Adrenal gland (tissue), 5 donors: ENCODE data around the gene UBN2.

Experiments used
- POLR2A ChIP-seq, 2 donors: fragments of 450-650 bp; IDR thresholded peaks; one replicate each; pipeline ENCODE4 v1.6.1; 2017; ENCODE audit warnings: antibody characterized with exemption in 2 of 2, mild to moderate bottlenecking in 2 of 2, moderate library complexity in 1 of 2
- TF ChIP-seq, protein P1 (sequence below), 6 experiments: fragments of 450-650 bp in 4 of 6; fragments of 200-600 bp in 2 of 6; sonication (generic) in 1 of 6; IDR thresholded peaks; 1 replicate in 5 of 6; 2 replicates in 1 of 6; pipeline versions ENCODE4 v1.5.1 to v1.8.0; 2016 to 2021; ENCODE audit warnings: antibody characterized with exemption in 6 of 6, mild to moderate bottlenecking in 2 of 6, moderate library complexity in 1 of 6
- donor health status: DM: no; HTN: no; CAD: no.

- TF ChIP-seq, protein P1, sequence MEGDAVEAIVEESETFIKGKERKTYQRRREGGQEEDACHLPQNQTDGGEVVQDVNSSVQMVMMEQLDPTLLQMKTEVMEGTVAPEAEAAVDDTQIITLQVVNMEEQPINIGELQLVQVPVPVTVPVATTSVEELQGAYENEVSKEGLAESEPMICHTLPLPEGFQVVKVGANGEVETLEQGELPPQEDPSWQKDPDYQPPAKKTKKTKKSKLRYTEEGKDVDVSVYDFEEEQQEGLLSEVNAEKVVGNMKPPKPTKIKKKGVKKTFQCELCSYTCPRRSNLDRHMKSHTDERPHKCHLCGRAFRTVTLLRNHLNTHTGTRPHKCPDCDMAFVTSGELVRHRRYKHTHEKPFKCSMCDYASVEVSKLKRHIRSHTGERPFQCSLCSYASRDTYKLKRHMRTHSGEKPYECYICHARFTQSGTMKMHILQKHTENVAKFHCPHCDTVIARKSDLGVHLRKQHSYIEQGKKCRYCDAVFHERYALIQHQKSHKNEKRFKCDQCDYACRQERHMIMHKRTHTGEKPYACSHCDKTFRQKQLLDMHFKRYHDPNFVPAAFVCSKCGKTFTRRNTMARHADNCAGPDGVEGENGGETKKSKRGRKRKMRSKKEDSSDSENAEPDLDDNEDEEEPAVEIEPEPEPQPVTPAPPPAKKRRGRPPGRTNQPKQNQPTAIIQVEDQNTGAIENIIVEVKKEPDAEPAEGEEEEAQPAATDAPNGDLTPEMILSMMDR (IDR thresholded peaks at IDR 0.05) = no peak
- no peak for TF ChIP-seq POLR2A (IDR thresholded peaks at IDR 0.05)
Measured at GRCh38 chr7:139246905-139247304, 15.9 kb downstream of the UBN2 start.
